Left ventricle myocardium inferior (tissue), 1 donor: ENCODE results near the gene FBXL16. TPM values are rescaled to one million over a fixed set of nuclear protein-coding genes. Genes with fewer than 3 reads are reported as not detected.

Source experiments
- DNase-seq: peaks from one replicate; pipeline ENCODE4 v3.0.0-alpha.2; 2020
- H3K27ac ChIP-seq: fragments of 200-600 bp; replicated peaks from 2 replicates; pipeline ENCODE4 v1.8.0; 2021
- H3K27me3 ChIP-seq: fragments of 200-600 bp; 2 replicates; pipeline ENCODE4 v1.8.0; 2021; ENCODE audit warnings: low read depth
- H3K36me3 ChIP-seq: fragments of 200-600 bp; 2 replicates; pipeline ENCODE4 v1.8.0; 2021
- H3K4me1 ChIP-seq: fragments of 200-600 bp; 2 replicates; pipeline ENCODE4 v1.8.0; 2021
- H3K4me3 ChIP-seq: fragments of 200-600 bp; 2 replicates; pipeline ENCODE4 v1.8.0; 2021; ENCODE audit warnings: mild to moderate bottlenecking, moderate library complexity
- H3K9me3 ChIP-seq: fragments of 200-600 bp; replicated peaks from 2 replicates; pipeline ENCODE4 v1.8.0; 2021
- intact Hi-C: fragments of 100-400 bp; cut with micrococcal nuclease; formaldehyde crosslinking; loops from one replicate; pipeline ENCODE4 v1.11.0; 2022
- total RNA-seq: library from RNA; stranded (reverse); fragmentation: NEBNext Ultra II Directional; extraction: Animal tissue kit (Norgen Biotek cat#: 25700); gene quantifications from one replicate; pipeline ENCODE4 v1.2.1, GENCODE V29; 2021
- TF ChIP-seq, protein P1 (sequence below): fragments of 200-600 bp; IDR thresholded peaks from 2 replicates; pipeline ENCODE4 v1.8.0; 2021; ENCODE audit warnings: antibody characterized with exemption, mild to moderate bottlenecking, borderline replicate concordance
- donor health status: DM: no; HTN: yes; CAD: no; lungs with severe emphysema.

The FBXL16 gene
- total RNA-seq, 1 donor from 2014 or later = 0.08 TPM

GRCh38 chr16:670485-671352 lies 34.9 kb downstream of the FBXL16 start:
- Histone ChIP-seq H3K36me3 (peaks cover 55% of the 10 kb centered on the region), H3K27ac (no peak overlapping the region), H3K9me3 (no peaks in the 10 kb centered on the region), H3K4me1 (peaks cover 42% of the 10 kb centered on the region), H3K27me3 (no peaks in the 10 kb centered on the region), H3K4me3 (no peak overlapping the region)
- intact Hi-C loops = no loop called here
- DNase-seq = no peak
- TF ChIP-seq, protein P1, sequence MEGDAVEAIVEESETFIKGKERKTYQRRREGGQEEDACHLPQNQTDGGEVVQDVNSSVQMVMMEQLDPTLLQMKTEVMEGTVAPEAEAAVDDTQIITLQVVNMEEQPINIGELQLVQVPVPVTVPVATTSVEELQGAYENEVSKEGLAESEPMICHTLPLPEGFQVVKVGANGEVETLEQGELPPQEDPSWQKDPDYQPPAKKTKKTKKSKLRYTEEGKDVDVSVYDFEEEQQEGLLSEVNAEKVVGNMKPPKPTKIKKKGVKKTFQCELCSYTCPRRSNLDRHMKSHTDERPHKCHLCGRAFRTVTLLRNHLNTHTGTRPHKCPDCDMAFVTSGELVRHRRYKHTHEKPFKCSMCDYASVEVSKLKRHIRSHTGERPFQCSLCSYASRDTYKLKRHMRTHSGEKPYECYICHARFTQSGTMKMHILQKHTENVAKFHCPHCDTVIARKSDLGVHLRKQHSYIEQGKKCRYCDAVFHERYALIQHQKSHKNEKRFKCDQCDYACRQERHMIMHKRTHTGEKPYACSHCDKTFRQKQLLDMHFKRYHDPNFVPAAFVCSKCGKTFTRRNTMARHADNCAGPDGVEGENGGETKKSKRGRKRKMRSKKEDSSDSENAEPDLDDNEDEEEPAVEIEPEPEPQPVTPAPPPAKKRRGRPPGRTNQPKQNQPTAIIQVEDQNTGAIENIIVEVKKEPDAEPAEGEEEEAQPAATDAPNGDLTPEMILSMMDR = no peak

DNA sequence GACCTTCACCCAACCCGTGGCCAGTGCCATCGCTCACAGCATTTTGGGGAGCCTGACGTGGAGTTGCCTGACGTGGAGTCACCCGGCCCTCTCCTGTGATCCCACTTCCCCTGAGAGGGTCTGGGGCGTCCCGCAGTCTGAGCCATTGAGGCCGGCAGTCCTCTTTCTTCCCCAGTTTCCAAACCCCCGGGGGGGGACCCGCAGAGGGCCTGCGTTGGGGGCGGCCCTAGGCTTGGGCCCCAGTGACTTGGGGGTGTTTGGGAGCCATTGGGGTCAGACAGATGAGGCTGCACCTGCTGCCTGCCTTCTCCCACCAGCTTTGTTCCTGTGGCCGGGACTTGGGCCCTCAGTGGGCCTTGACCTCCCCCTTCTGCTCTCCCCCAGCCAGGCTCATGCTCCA lies 35.9 kb downstream of the FBXL16 start:
- Histone ChIP-seq H3K9me3 (no peaks in the 10 kb centered on the region), H3K4me3 (peak overlapping the region; percentile 100), H3K27ac (no peak overlapping the region), H3K4me1 (peaks cover 32% of the 10 kb centered on the region), H3K36me3 (peaks cover 55% of the 10 kb centered on the region), H3K27me3 (no peaks in the 10 kb centered on the region)
- TF ChIP-seq, protein P1 = no peak
- intact Hi-C loops = no loop called here
- no peak for DNase-seq

DNA sequence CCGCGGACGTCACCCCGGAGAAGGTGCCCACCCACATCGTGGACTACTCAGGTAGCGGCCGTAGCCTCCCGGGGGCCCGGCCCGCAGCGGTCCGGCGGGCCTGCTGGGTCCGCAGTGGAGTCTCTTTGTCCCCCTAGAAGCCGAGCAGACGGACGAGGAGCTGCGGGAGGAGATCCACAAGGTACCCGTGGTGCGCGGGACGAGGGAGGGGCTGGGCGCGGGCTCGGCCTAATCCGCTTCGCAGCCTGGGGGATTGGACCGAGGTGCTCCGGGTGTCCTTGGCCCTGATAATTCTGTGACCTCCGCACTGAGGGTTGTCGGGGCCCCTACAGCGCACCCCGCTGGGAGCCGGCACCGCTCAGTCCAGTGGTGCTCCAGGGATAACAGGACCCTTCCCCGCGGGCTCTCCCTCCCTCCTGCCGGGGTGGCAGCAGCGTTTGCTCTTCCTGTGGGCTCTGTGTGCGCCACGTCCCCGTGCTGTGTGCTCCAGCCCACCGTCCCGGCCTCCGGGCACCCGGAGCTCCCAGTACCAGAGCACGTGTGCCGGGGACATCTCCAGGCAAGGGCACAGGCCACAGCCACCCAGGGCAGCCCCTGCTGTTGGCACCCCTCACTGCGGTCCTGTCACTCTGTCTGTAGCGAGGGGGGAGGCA lies 37.0 kb downstream of the FBXL16 start:
- Histone ChIP-seq H3K4me3 (peak overlapping the region; percentile 100), H3K27me3 (no peaks in the 10 kb centered on the region), H3K4me1 (peaks cover 25% of the 10 kb centered on the region), H3K9me3 (no peaks in the 10 kb centered on the region), H3K36me3 (peaks cover 48% of the 10 kb centered on the region), H3K27ac (peak overlapping the region; percentile 95)
- TF ChIP-seq, protein P1 = no peak
- intact Hi-C loops = no loop called here
- DNase-seq = no peak

- peaks cover 25% of the 10 kb centered on the region for H3K4me1 ChIP-seq
- peak within 1 kb of the TSS; percentile 100 for H3K4me3 ChIP-seq
- TF ChIP-seq, protein P1 = peak; percentile 94
- peak; percentile 95 for DNase-seq
- H3K36me3 ChIP-seq = peaks cover 41% of the 10 kb centered on the region
- H3K27me3 ChIP-seq = no peaks in the 10 kb centered on the region
- peak within 1 kb of the TSS; percentile 95 for H3K27ac ChIP-seq
- H3K9me3 ChIP-seq = no peaks in the 10 kb centered on the region
- intact Hi-C loops = no loop called here
These were observed 37.7 kb downstream of the FBXL16 start, which contains the start of gene RHOT2 for GRCh38 chr16:667780-668518. RHOT2 (plus strand) TSS chr16:668132; CDS start chr16:668200, 68 bp downstream.

- Histone ChIP-seq H3K9me3 (no peaks in the 10 kb centered on the region), H3K27ac (peak overlapping the region; percentile 95)
- TF ChIP-seq, protein P1 = no peak
These were observed 38.4 kb downstream of the FBXL16 start for GRCh38 chr16:667113-667779.

More at GRCh38 chr16:667113-667779, 38.4 kb downstream of the FBXL16 start:
- H3K36me3 ChIP-seq = peaks cover 34% of the 10 kb centered on the region
- peak overlapping the region; percentile 100 for H3K4me3 ChIP-seq
- H3K4me1 ChIP-seq = peaks cover 25% of the 10 kb centered on the region
- intact Hi-C loops = no loop called here
- no peaks in the 10 kb centered on the region for H3K27me3 ChIP-seq
- no peak for DNase-seq
